MCF 10A (cell line): ENCODE results near the gene NUDCD3. TPM values are rescaled to one million over a fixed set of nuclear protein-coding genes. Genes with fewer than 3 reads are reported as not detected.

Experiments
- BruUV-seq: library from RNA; stranded (reverse); fragments of 400-500 nt; replicated peaks from 2 replicates; lab custom pipeline; 2021; lab: Mats Ljungman, UMichigan
- CTCF ChIA-PET: fragments of 300-600 bp; sonication (Branson Sonifier 250); formaldehyde crosslinking; extraction: SDS; loops from one replicate; lab custom pipeline; 2021; ENCODE audit warnings: antibody characterized with exemption, inconsistent platforms; lab: Yijun Ruan, JAX
- POLR2A ChIA-PET: fragments of 300-600, 350-650 bp; sonication (Branson Sonifier 250); formaldehyde crosslinking; extraction: SDS; loops from one replicate; lab custom pipeline; 2020; ENCODE audit warnings: antibody characterized with exemption, inconsistent platforms; lab: Yijun Ruan, JAX
- DNase-seq: peaks from one replicate; pipeline ENCODE4 v3.0.0-alpha.2; 2018; ENCODE audit not compliant: unreplicated experiment
- H3K27ac Mint-ChIP-seq: one replicate; pipeline ENCODE4 v1.8.0; 2022; ENCODE audit warnings: mild to moderate bottlenecking, low read depth, mixed read lengths; ENCODE audit not compliant: unreplicated experiment
- H3K27me3 Mint-ChIP-seq: one replicate; pipeline ENCODE4 v1.8.0; 2022; ENCODE audit warnings: mixed read lengths; ENCODE audit not compliant: insufficient read depth, unreplicated experiment
- H3K36me3 Mint-ChIP-seq: one replicate; pipeline ENCODE4 v1.8.0; 2022; ENCODE audit warnings: mild to moderate bottlenecking, moderate library complexity, mixed read lengths; ENCODE audit not compliant: insufficient read depth, unreplicated experiment
- H3K4me1 Mint-ChIP-seq: one replicate; pipeline ENCODE4 v1.8.0; 2022; ENCODE audit warnings: mixed read lengths; ENCODE audit not compliant: insufficient read depth, unreplicated experiment
- H3K4me3 Mint-ChIP-seq: one replicate; pipeline ENCODE4 v1.8.0; 2022; ENCODE audit warnings: mild to moderate bottlenecking, moderate library complexity, mixed read lengths; ENCODE audit not compliant: unreplicated experiment
- H3K9me3 Mint-ChIP-seq: one replicate; pipeline ENCODE4 v1.8.0; 2022; ENCODE audit warnings: mixed read lengths; ENCODE audit not compliant: unreplicated experiment
- intact Hi-C: fragments of 100-400 bp; cut with micrococcal nuclease; formaldehyde crosslinking; loops from 2 replicates; pipeline ENCODE4 v1.14.1; 2022
- total RNA-seq: library from RNA; stranded (reverse); gene quantifications from 2 replicates; pipeline ENCODE4 v1.2.3, GENCODE V29; 2022
- TF ChIP-seq, protein P1 (sequence below): fragments of 200-600 bp; IDR thresholded peaks from one replicate; pipeline ENCODE4 v1.8.0; 2022; ENCODE audit warnings: antibody characterized with exemption, mild to moderate bottlenecking; ENCODE audit not compliant: unreplicated experiment

NUDCD3 gene
- total RNA-seq, 1 experiment from 2014 or later: 85.5 TPM

DNA sequence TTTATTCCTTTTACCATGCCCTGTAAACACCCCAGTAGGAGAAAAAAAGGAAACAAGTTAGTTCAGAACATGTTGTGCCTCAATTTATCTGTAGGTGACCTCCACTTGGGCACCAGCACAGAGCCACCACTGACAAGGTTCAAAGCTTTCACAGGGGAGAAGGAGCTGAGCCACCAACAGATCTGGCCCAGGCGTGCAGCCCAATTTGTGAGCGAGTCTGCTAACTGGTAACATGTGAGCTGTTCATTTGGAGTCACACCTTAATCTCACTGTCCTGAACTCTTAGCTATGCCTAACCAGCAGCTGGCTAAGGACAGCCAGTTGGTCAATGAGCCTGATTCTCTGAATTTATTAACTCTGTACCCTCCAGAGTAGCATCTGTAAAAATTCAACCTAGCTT is 86.7 kb downstream of the NUDCD3 start:
- ChIA-PET POLR2A (interaction anchor here (0.6 kb wide), 2 partner anchors 1432 to 1667 kb away, joined by 3 read pairs; no protein-coding TSS in a partner anchor), CTCF (interaction anchor here (1.0 to 1.3 kb wide), 2 partner anchors 11 to 163 kb away, joined by 3 to 5 read pairs; no protein-coding TSS in a partner anchor)
- Mint-ChIP-seq H3K4me3 (no peak overlapping the region), H3K27me3 (no peaks in the 10 kb centered on the region), H3K36me3 (peaks cover 51% of the 10 kb centered on the region), H3K9me3 (no peaks in the 10 kb centered on the region), H3K27ac (no peak overlapping the region), H3K4me1 (no peaks in the 10 kb centered on the region)
- no peak for DNase-seq
- no TSS peak for BruUV-seq
- TF ChIP-seq, protein P1, sequence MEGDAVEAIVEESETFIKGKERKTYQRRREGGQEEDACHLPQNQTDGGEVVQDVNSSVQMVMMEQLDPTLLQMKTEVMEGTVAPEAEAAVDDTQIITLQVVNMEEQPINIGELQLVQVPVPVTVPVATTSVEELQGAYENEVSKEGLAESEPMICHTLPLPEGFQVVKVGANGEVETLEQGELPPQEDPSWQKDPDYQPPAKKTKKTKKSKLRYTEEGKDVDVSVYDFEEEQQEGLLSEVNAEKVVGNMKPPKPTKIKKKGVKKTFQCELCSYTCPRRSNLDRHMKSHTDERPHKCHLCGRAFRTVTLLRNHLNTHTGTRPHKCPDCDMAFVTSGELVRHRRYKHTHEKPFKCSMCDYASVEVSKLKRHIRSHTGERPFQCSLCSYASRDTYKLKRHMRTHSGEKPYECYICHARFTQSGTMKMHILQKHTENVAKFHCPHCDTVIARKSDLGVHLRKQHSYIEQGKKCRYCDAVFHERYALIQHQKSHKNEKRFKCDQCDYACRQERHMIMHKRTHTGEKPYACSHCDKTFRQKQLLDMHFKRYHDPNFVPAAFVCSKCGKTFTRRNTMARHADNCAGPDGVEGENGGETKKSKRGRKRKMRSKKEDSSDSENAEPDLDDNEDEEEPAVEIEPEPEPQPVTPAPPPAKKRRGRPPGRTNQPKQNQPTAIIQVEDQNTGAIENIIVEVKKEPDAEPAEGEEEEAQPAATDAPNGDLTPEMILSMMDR: no peak
- intact Hi-C loops: no loop called here

DNA sequence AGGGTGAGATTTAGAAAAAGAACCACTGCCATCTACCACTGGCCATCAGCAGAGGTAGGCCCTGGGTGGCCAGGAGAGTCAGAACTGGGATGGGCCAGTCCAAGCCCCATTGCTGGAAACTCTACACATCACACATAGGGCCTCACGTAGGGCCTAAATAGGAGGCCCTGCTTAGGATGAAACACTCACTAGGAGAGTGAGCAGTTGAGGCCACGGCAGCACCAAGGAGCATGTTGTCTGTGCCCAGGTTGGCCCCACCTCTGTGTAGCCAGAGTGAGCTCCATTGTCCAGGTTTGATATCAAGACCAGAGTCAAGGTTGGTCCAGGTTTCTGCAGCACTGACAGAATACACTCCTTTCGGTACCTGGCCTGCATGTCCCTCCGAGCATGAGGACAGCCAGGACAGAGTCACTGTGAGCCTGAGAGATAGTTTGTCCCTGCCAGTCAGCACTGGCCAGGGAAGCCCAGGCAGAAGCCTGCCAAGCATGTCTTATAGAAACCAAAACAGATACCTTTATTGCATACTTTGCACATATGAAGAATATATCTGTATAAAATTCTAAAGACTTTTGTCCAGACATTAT is 87.2 kb downstream of the NUDCD3 start:
- no peaks in the 10 kb centered on the region for H3K27me3 Mint-ChIP-seq
- H3K4me3 Mint-ChIP-seq: no peak overlapping the region
- DNase-seq: no peak
- H3K27ac Mint-ChIP-seq: no peak overlapping the region
- ChIA-PET CTCF (interaction anchor here (1.0 kb wide), 1 partner anchor 12 kb away, joined by 3 read pairs; no protein-coding TSS in a partner anchor), POLR2A (interaction anchor here (0.6 kb wide), 1 partner anchor 1432 kb away, joined by 3 read pairs; no protein-coding TSS in a partner anchor)
- TF ChIP-seq, protein P1: no peak
- H3K9me3 Mint-ChIP-seq: no peaks in the 10 kb centered on the region
- peaks cover 48% of the 10 kb centered on the region for H3K36me3 Mint-ChIP-seq
- BruUV-seq: no TSS peak
- no peaks in the 10 kb centered on the region for H3K4me1 Mint-ChIP-seq
- intact Hi-C loops: no loop called here

DNA sequence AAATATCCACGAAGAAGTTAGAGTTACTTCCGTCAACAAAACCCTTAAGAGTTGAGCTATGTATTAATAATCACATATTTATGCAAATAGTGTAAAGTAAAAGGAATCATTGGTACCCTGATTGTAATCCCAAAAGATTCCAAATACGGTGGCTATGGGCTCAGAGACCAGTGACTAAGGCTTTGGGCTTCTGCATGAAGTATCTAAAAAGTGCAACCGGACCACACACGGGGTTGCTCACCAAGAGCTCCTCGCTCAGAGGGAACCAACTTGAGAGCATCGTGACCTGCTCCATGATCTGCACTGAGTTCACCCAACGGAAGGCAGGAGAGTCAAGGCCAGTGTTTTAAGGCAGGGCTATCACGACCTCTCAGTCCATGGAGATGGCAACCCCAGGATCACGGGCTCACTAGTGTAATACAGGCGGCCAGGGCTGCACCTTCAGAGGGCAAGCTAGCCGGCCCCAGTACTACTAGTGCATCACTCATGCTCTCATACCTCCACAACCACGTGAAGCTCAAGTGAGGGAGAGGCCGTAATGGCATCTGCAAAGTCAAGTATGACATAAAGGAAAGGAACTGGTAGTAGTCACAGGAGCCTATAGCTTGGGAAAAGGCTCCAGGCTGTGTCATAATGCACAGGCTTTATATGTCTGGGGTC is 87.9 kb downstream of the NUDCD3 start:
- BruUV-seq: no TSS peak
- Mint-ChIP-seq H3K4me3 (no peak overlapping the region), H3K9me3 (no peaks in the 10 kb centered on the region), H3K27ac (no peak overlapping the region), H3K4me1 (no peaks in the 10 kb centered on the region), H3K36me3 (peaks cover 48% of the 10 kb centered on the region), H3K27me3 (no peaks in the 10 kb centered on the region)
- TF ChIP-seq, protein P1: no peak
- intact Hi-C loops: no loop called here
- ChIA-PET POLR2A (no interaction called here), CTCF (interaction anchor here (0.5 to 1.6 kb wide), 3 partner anchors 10 to 246 kb away, joined by 3 to 6 read pairs (median 4); no protein-coding TSS in a partner anchor)
- DNase-seq: no peak

DNA sequence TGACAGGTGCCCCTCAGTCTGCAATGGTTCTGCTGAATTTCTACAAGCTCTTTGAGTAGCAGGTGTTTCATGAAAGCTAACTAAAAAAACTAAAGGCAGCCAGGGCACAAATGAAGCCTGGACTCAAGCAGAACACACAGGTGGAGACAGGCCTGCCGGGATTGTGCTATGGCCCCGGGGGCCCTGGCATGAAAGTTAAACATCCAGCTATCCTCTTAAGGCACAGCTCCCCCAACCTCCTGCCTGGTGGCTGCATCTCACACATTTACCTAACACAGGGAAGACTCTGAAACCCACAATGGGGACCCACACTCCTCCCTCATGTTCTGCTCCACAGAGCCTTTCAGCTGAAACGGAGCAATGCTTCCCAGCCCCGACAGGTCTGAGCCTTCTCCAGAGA is 88.8 kb downstream of the NUDCD3 start:
- Mint-ChIP-seq H3K36me3 (peaks cover 53% of the 10 kb centered on the region), H3K9me3 (no peaks in the 10 kb centered on the region), H3K4me1 (peaks cover 5% of the 10 kb centered on the region), H3K27ac (no peak overlapping the region), H3K4me3 (no peak overlapping the region), H3K27me3 (no peaks in the 10 kb centered on the region)
- TF ChIP-seq, protein P1: no peak
- CTCF ChIA-PET: interaction anchor here (0.8 to 1.6 kb wide), 3 partner anchors 9 to 163 kb away, joined by 3 to 6 read pairs (median 3); no protein-coding TSS in a partner anchor
- POLR2A ChIA-PET: interaction anchor here (0.9 kb wide), 1 partner anchor 11 kb away, joined by 3 read pairs; no protein-coding TSS in a partner anchor
- intact Hi-C loops: no loop called here
- DNase-seq: no peak
- no TSS peak for BruUV-seq
